WERI-Rb-1 (cell line): ENCODE measurements around the gene HNRNPUL2.
"Not testable (repeated sequence)": the region's sequence is repeated elsewhere in the genome, so short reads cannot be mapped to it uniquely, and the experiment has no call there.

Experiments
- DNase-seq: peaks from one replicate; pipeline ENCODE4 v3.0.0-alpha.2; 2020
- H3K27ac ChIP-seq: fragments of 250-450 bp; sonication (Bioruptor Pico); 2 replicates; pipeline ENCODE4 v1.5.1; 2020; ENCODE audit warnings: mild to moderate bottlenecking, moderate library complexity
- H3K27me3 ChIP-seq: fragments of 250-450 bp; sonication (Bioruptor Pico); 2 replicates; pipeline ENCODE4 v1.5.1; 2021; ENCODE audit warnings: mild to moderate bottlenecking, low read depth, moderate library complexity; ENCODE audit not compliant: insufficient read depth, severe bottlenecking
- H3K36me3 ChIP-seq: fragments of 250-450 bp; sonication (Bioruptor Pico); 2 replicates; pipeline ENCODE4 v1.5.1; 2020; ENCODE audit warnings: mild to moderate bottlenecking, moderate library complexity
- H3K4me3 ChIP-seq: 2 replicates; pipeline ENCODE4 v1.5.1; 2011; ENCODE audit warnings: low read depth, mild to moderate bottlenecking, control low read depth, low read length
- H3K9me3 ChIP-seq: fragments of 250-450 bp; sonication (Bioruptor Pico); 2 replicates; pipeline ENCODE4 v1.5.1; 2021; ENCODE audit warnings: mild to moderate bottlenecking, moderate library complexity; ENCODE audit not compliant: severe bottlenecking
- CTCF ChIP-seq: IDR thresholded peaks from 2 replicates; pipeline ENCODE4 v1.5.1; 2011; ENCODE audit warnings: low read depth, mild to moderate bottlenecking, control low read depth, inconsistent platforms, low read length

Gene HNRNPUL2

GRCh38 chr11:62677714-62678113 lies 49.5 kb downstream of the HNRNPUL2 start:
- Histone ChIP-seq H3K4me3 (no peak overlapping the region), H3K27me3 (no peaks in the 10 kb centered on the region), H3K36me3 (peaks cover 53% of the 10 kb centered on the region), H3K9me3 (no peaks in the 10 kb centered on the region), H3K27ac (no peak overlapping the region)
- no peak for TF ChIP-seq CTCF
- no peak for DNase-seq

GRCh38 chr11:62677156-62677555 lies 50.1 kb downstream of the HNRNPUL2 start:
- H3K4me3 ChIP-seq, result no peak overlapping the region
- no peaks in the 10 kb centered on the region for H3K9me3 ChIP-seq
- peaks cover 56% of the 10 kb centered on the region for H3K36me3 ChIP-seq
- no peaks in the 10 kb centered on the region for H3K27me3 ChIP-seq
- no peak for TF ChIP-seq CTCF
- H3K27ac ChIP-seq, result peak overlapping the region; percentile 39; the same call in 1 of the 2 replicates
- no peak for DNase-seq

- no peak overlapping the region for H3K4me3 ChIP-seq
- no peaks in the 10 kb centered on the region for H3K9me3 ChIP-seq
- DNase-seq, result no peak
- no peaks in the 10 kb centered on the region for H3K27me3 ChIP-seq
- peak; percentile 19; the same call in 1 of the 2 replicates for TF ChIP-seq CTCF
- peak overlapping the region; percentile 39; the same call in 1 of the 2 replicates for H3K27ac ChIP-seq
- H3K36me3 ChIP-seq, result peaks cover 58% of the 10 kb centered on the region
These were observed 50.6 kb downstream of the HNRNPUL2 start for GRCh38 chr11:62676698-62677097.

- not testable (repeated sequence) for H3K9me3 ChIP-seq, H3K4me3 ChIP-seq, H3K27me3 ChIP-seq, H3K27ac ChIP-seq, DNase-seq
- peaks cover 61% of the 10 kb centered on the region for H3K36me3 ChIP-seq
These were observed 51.8 kb downstream of the HNRNPUL2 start for GRCh38 chr11:62675415-62675814.

GRCh38 chr11:62673196-62673525 lies 54.1 kb downstream of the HNRNPUL2 start:
- peaks cover 58% of the 10 kb centered on the region for H3K36me3 ChIP-seq
- DNase-seq, result no peak
- no peaks in the 10 kb centered on the region for H3K27me3 ChIP-seq
- peak overlapping the region; percentile 38 for H3K27ac ChIP-seq
- no peak for TF ChIP-seq CTCF
- no peak overlapping the region for H3K4me3 ChIP-seq
- H3K9me3 ChIP-seq, result no peaks in the 10 kb centered on the region

GRCh38 chr11:62671608-62672389 lies 55.5 kb downstream of the HNRNPUL2 start, which contains the start of the genes LBHD1 and UQCC3:
LBHD1 (minus strand) TSS chr11:62672267; CDS start chr11:62670031, 2,236 bp downstream.
UQCC3 (plus strand) TSS chr11:62671673; CDS start chr11:62671746, 73 bp downstream.
- peaks cover 58% of the 10 kb centered on the region for H3K36me3 ChIP-seq
- DNase-seq, result peak; percentile 88
- H3K27ac ChIP-seq, result peak within 1 kb of the TSS; percentile 88
- no peaks in the 10 kb centered on the region for H3K27me3 ChIP-seq
- peak within 1 kb of the TSS; percentile 93 for H3K4me3 ChIP-seq
- H3K9me3 ChIP-seq, result no peaks in the 10 kb centered on the region
- TF ChIP-seq CTCF, result no peak
